HCEC 1CT (cell line): ENCODE measurements around the gene DLX6.

Source experiments
- DNase-seq: peaks from one replicate; pipeline ENCODE4 v3.0.0-alpha.2; 2017

DLX6 gene

GRCh38 chr7:97005183-97006054 is at the start of gene DLX6:
Gene DLX6, plus strand, starts transcription at chr7:97005553. Its CDS starts 425 bp downstream, at chr7:97005978.
- no peak for DNase-seq

- DNase-seq, result no peak
These were observed 46.2 kb upstream of the DLX6 start for GRCh38 chr7:96959135-96959534.

GRCh38 chr7:96962221-96962885 is 43.0 kb upstream of the DLX6 start:
- no peak for DNase-seq

GRCh38 chr7:96968981-96969380 is 36.4 kb upstream of the DLX6 start:
- no peak for DNase-seq

GRCh38 chr7:96970739-96971138 is 34.6 kb upstream of the DLX6 start:
- DNase-seq, result no peak

- no peak for DNase-seq
These were observed 31.4 kb upstream of the DLX6 start for GRCh38 chr7:96973986-96974385.

- DNase-seq, result no peak
These were observed 29.2 kb upstream of the DLX6 start for GRCh38 chr7:96976106-96976505.

GRCh38 chr7:96977445-96977844 is 27.9 kb upstream of the DLX6 start:
- DNase-seq, result no peak

GRCh38 chr7:96979551-96980276 is 25.6 kb upstream of the DLX6 start:
- no peak for DNase-seq

- DNase-seq, result no peak
These were observed 22.8 kb upstream of the DLX6 start for GRCh38 chr7:96982586-96982985.

GRCh38 chr7:96985992-96986391 is 19.4 kb upstream of the DLX6 start:
- DNase-seq, result no peak

- DNase-seq, result no peak
These were observed 18.5 kb upstream of the DLX6 start for GRCh38 chr7:96986901-96987300.

GRCh38 chr7:96987719-96988118 is 17.6 kb upstream of the DLX6 start:
- no peak for DNase-seq

GRCh38 chr7:96989241-96989858 is 16.0 kb upstream of the DLX6 start:
- DNase-seq, result no peak

- DNase-seq, result no peak
These were observed 15.5 kb upstream of the DLX6 start for GRCh38 chr7:96989859-96990317.

GRCh38 chr7:96991546-96992191 is 13.7 kb upstream of the DLX6 start:
- DNase-seq, result no peak

GRCh38 chr7:96992192-96993005 is 13.0 kb upstream of the DLX6 start:
- DNase-seq, result no peak

- DNase-seq, result no peak
These were observed 12.1 kb upstream of the DLX6 start for GRCh38 chr7:96993094-96993865.

GRCh38 chr7:96993980-96994379 is 11.4 kb upstream of the DLX6 start:
- DNase-seq, result no peak

GRCh38 chr7:96995406-96996110 is 9.8 kb upstream of the DLX6 start:
- DNase-seq, result no peak
